HCT116 (cell line): ENCODE measurements around the gene TMEM225. TPM values are rescaled to one million over a fixed set of nuclear protein-coding genes. Genes with fewer than 3 reads are reported as not detected.

Experiments
- ATAC-seq: fragments of 200-7000 bp; cut with Tn5 transposase; 2 replicates; pipeline ENCODE4 v1.9.1; 2020; ENCODE audit warnings: mild to moderate bottlenecking, moderate library complexity
- BruUV-seq: library from RNA; stranded (reverse); fragments of 400-500 nt; replicated peaks from 2 replicates; lab custom pipeline; 2021; lab: Mats Ljungman, UMichigan
- CTCF ChIA-PET: fragments of 300-600 bp; sonication (Branson Sonifier 250); formaldehyde crosslinking; loops from one replicate; lab custom pipeline; 2021; ENCODE audit warnings: antibody characterized with exemption; lab: Charles Lee
- POLR2A ChIA-PET: fragments of 300-600, 350-600 bp; sonication (Branson Sonifier 250); formaldehyde crosslinking; loops from one replicate; lab custom pipeline; 2021; ENCODE audit warnings: antibody characterized with exemption; lab: Charles Lee
- RAD21 ChIA-PET, 2 experiments: fragments of 300-600 bp; sonication (Branson Sonifier 250); formaldehyde crosslinking; loops; one replicate each; lab custom pipeline; 2023; ENCODE audit warnings: low total read pairs in 2 of 2; ENCODE audit not compliant: uncharacterized antibody in 2 of 2, unreplicated experiment in 2 of 2, low non-redundant PET in 1 of 2; lab: Charles Lee
- DNase-seq: peaks from one replicate; pipeline ENCODE4 v3.0.0-alpha.2; 2010; ENCODE audit warnings: low read depth, low spot score
- H2AFZ ChIP-seq: fragments of 200-600 bp; shearing (Covaris generic), sonication (generic); 2 replicates; pipeline ENCODE4 v1.6.1; 2017; ENCODE audit warnings: low read depth, mixed run types, mixed read lengths, antibody characterized with exemption, low read length; ENCODE audit not compliant: poor library complexity, severe bottlenecking
- H3K27ac ChIP-seq: 2 replicates; pipeline ENCODE4 v1.5.1; 2012; ENCODE audit warnings: low read depth, low read length
- H3K27me3 ChIP-seq: fragments of 200-600 bp; sonication (generic); 2 replicates; pipeline ENCODE4 v1.6.1; 2016; ENCODE audit warnings: mixed run types, low read length, mixed read lengths; ENCODE audit not compliant: insufficient read depth
- H3K36me3 ChIP-seq, 2 experiments: fragments of 200-500 bp in 1 of 2; fragments of 200-600 bp in 1 of 2; sonication (Bioruptor generic) in 1 of 2; sonication (generic) in 1 of 2; 2 replicates each; pipeline versions ENCODE4 v1.5.1 to v1.6.1; 2014 to 2016; ENCODE audit warnings: low read length in 2 of 2, inconsistent platforms in 1 of 2, mixed read lengths in 1 of 2, mixed run types in 1 of 2; ENCODE audit not compliant: insufficient read depth in 2 of 2, control insufficient read depth in 1 of 2
- H3K4me1 ChIP-seq, 2 experiments: fragments of 200-600 bp in 1 of 2; sonication (generic) in 1 of 2; 2 replicates each; pipeline versions ENCODE4 v1.5.1 to v1.6.1; 2012 to 2017; ENCODE audit warnings: low read length in 2 of 2, inconsistent platforms in 1 of 2, mild to moderate bottlenecking in 1 of 2, mixed read lengths in 1 of 2, mixed run types in 1 of 2, moderate library complexity in 1 of 2; ENCODE audit not compliant: insufficient read depth in 2 of 2, control insufficient read depth in 1 of 2
- H3K4me2 ChIP-seq: fragments of 200-600 bp; sonication (generic); 2 replicates; pipeline ENCODE4 v1.6.1; 2017; ENCODE audit warnings: mixed run types, low read length, mixed read lengths
- H3K4me3 ChIP-seq, 2 experiments: fragments of 200-600 bp in 1 of 2; sonication (generic) in 1 of 2; replicated peaks in 1 of 2; 2 replicates each; pipeline ENCODE4 v1.5.1; 2011 to 2016; ENCODE audit warnings: low read length in 2 of 2, control low read depth in 1 of 2, low read depth in 1 of 2, mild to moderate bottlenecking in 1 of 2, mixed read lengths in 1 of 2, mixed run types in 1 of 2
- H3K79me2 ChIP-seq: fragments of 200-600 bp; sonication (generic); 2 replicates; pipeline ENCODE4 v1.6.1; 2017; ENCODE audit warnings: mild to moderate bottlenecking, mixed run types, low read length, moderate library complexity, mixed read lengths; ENCODE audit not compliant: insufficient read depth
- H3K9ac ChIP-seq: fragments of 200-600 bp; sonication (generic); 2 replicates; pipeline ENCODE4 v1.6.1; 2016; ENCODE audit warnings: low read length, mixed read lengths
- H3K9me2 ChIP-seq: fragments of 200-600 bp; sonication (generic), shearing (Covaris generic); 2 replicates; pipeline ENCODE4 v1.6.1; 2017; ENCODE audit warnings: mixed run types, mild to moderate bottlenecking, moderate library complexity; ENCODE audit not compliant: insufficient read depth
- H3K9me3 ChIP-seq, 2 experiments: fragments of 200-500 bp in 1 of 2; fragments of 200-600 bp in 1 of 2; sonication (Bioruptor generic) in 1 of 2; sonication (generic) in 1 of 2; 2 replicates each; pipeline ENCODE4 v1.6.1; 2014 to 2017; ENCODE audit warnings: low read length in 2 of 2, mixed read lengths in 2 of 2, inconsistent platforms in 1 of 2, low read depth in 1 of 2, mild to moderate bottlenecking in 1 of 2, mixed run types in 1 of 2, moderate library complexity in 1 of 2; ENCODE audit not compliant: control insufficient read depth in 1 of 2, insufficient read depth in 1 of 2
- H4K20me1 ChIP-seq: fragments of 200-600 bp; sonication (generic), shearing (Covaris generic); 2 replicates; pipeline ENCODE4 v1.6.1; 2017; ENCODE audit warnings: mixed run types, mild to moderate bottlenecking, moderate library complexity; ENCODE audit not compliant: insufficient read depth
- CBX3 ChIP-seq: IDR thresholded peaks from 2 replicates; pipeline ENCODE4 v1.6.1; 2012; ENCODE audit warnings: low read depth
- EZH2phosphoT487 ChIP-seq: fragments of 200-600 bp; IDR thresholded peaks from 2 replicates; pipeline ENCODE4 v1.6.1; 2018; ENCODE audit warnings: antibody characterized with exemption, borderline replicate concordance
- FOSL1 ChIP-seq: IDR thresholded peaks from 2 replicates; pipeline ENCODE4 v1.6.1; 2012; ENCODE audit warnings: low read depth
- MAX ChIP-seq: IDR thresholded peaks from 2 replicates; pipeline ENCODE4 v1.6.1; 2012
- POLR2AphosphoS5 ChIP-seq: IDR thresholded peaks from 2 replicates; pipeline ENCODE4 v1.6.1; 2011; ENCODE audit warnings: mild to moderate bottlenecking, low read depth, low read length, moderate library complexity
- RAD21 ChIP-seq: IDR thresholded peaks from 2 replicates; pipeline ENCODE4 v1.6.1; 2012; ENCODE audit warnings: low read depth, mild to moderate bottlenecking
- YY1 ChIP-seq: IDR thresholded peaks from 2 replicates; pipeline ENCODE4 v1.6.1; 2011; ENCODE audit warnings: low read length, low read depth, moderate library complexity, mild to moderate bottlenecking; ENCODE audit not compliant: insufficient replicate concordance; ENCODE audit errors: extremely low read depth
- ZBTB33 ChIP-seq: IDR thresholded peaks from 2 replicates; pipeline ENCODE4 v1.6.1; 2011; ENCODE audit warnings: mild to moderate bottlenecking, low read length, moderate library complexity; ENCODE audit not compliant: insufficient replicate concordance; ENCODE audit errors: extremely low read depth
- intact Hi-C: fragments of 100-400 bp; cut with micrococcal nuclease; formaldehyde crosslinking; loops from 2 replicates; pipeline ENCODE4 v1.10.0; 2022
- total RNA-seq: library from RNA; stranded (reverse); gene quantifications from one replicate; pipeline ENCODE4 v1.2.1, GENCODE V29; 2021; ENCODE audit not compliant: unreplicated experiment

The TMEM225 gene
- total RNA-seq, 1 experiment from 2014 or later = not detected

DNA sequence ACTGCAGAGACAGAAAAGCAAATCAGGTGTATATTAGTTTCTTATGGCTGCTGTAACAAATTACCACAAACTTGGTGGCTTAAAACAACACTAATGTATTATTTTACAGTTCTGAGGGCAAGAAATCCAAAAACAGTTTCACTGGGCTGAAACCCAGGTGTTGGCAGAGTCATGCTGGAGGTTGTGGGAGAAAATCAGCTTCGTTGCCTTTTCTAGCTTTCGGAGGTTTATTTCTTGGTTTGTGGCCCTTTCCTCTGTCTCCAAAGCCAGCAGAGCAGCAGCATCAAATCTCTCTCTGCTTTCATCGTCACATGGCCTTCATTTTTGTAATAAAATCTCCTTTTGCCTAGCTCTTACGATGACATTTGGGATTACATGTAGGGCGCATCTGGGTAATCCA, 46.3 kb downstream of the TMEM225 start:
- Histone ChIP-seq H3K4me1 (no peaks in the 10 kb centered on the region), H3K4me2 (no peak overlapping the region), H3K9me3 (no peaks in the 10 kb centered on the region), H3K36me3 (no peaks in the 10 kb centered on the region), H3K4me3 (no peak overlapping the region), H3K9ac (no peak overlapping the region), H3K79me2 (no peaks in the 10 kb centered on the region)
- POLR2A ChIA-PET = no interaction called here
- CTCF ChIA-PET = no interaction called here
- RAD21 ChIA-PET = no interaction called here
- ATAC-seq = no peak
- TF ChIP-seq CBX3 = no peak
- TF ChIP-seq, all 23 proteins: peak for 0
- intact Hi-C loops = no loop called here
- DNase-seq = no peak
- BruUV-seq = no TSS peak
- H3K27ac ChIP-seq = no peak overlapping the region
- peaks cover 25% of the 10 kb centered on the region for H3K27me3 ChIP-seq
- no peaks in the 10 kb centered on the region for H3K9me2 ChIP-seq
- H2AFZ ChIP-seq = no peak overlapping the region
- H4K20me1 ChIP-seq = no peaks in the 10 kb centered on the region

DNA sequence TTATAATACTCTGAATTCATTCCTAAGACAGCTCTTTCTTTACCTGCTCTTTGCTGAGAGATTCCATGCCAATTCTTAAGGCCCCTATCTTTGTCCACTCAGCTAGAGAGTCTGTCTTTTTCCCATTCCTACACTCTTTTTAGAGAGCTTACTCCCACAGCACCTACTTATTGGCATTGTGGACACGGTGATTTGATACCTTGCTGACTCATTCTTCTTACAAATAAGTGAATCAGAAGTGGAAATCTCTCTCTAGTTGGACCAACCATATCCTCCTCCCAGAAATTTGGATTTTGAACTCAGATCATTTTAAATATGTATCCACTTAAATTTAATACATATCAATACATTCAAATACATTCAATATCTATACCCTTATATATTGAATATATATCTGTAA, 46.8 kb downstream of the TMEM225 start:
- Histone ChIP-seq H4K20me1 (no peaks in the 10 kb centered on the region), H3K9me3 (no peaks in the 10 kb centered on the region), H3K79me2 (no peaks in the 10 kb centered on the region), H3K27me3 (peaks cover 21% of the 10 kb centered on the region; the same call in 1 of the 2 replicates), H3K4me1 (no peaks in the 10 kb centered on the region), H2AFZ (no peak overlapping the region), H3K4me3 (no peak overlapping the region), H3K36me3 (no peaks in the 10 kb centered on the region), H3K4me2 (no peak overlapping the region), H3K9ac (no peak overlapping the region)
- CTCF ChIA-PET = no interaction called here
- ATAC-seq (no peak), DNase-seq (no peak)
- intact Hi-C loops = no loop called here
- no TSS peak for BruUV-seq
- RAD21 ChIA-PET = no interaction called here
- POLR2A ChIA-PET = no interaction called here
- TF ChIP-seq RAD21 (no peak), EZH2phosphoT487 (no peak), POLR2AphosphoS5 (no peak), MAX (no peak), YY1 (no peak), FOSL1 (no peak), ZBTB33 (no peak)
- TF ChIP-seq, all 23 proteins: peak for 0
- no peak overlapping the region for H3K27ac ChIP-seq
- no peaks in the 10 kb centered on the region for H3K9me2 ChIP-seq
